Measurements from ENCODE around the gene ZSCAN16.

DNA sequence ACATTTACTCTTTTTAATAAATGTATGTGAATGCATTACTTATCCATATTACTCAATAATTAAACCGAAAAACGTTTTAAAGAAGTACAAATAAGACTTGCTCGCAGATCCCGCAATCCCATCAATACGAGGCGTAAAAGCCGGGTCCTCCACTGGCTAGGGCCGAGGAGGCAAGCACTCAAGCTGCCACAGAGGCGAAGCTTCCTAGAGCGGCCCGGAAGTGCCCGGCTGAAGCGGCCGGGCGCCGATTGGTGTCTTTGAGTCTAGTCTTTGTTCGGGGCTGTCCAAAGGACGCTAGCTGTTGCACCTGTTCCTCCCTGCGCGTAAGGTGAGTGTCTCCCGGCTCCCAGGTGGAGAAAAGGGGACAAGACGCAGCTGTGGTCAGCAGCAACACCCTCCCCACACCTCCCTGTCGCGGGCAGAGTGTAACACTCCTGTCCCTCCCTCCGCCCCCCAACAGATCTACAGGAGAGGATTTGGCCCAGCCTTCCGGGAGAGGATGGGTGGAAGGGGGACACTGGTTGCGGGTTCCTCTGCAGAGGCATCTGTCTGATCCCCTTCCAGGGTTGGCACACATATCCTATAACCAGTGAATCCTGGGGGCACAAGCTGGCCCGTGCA lies at the start of gene ZSCAN16:
- TF ChIP-seq, protein P1, sequence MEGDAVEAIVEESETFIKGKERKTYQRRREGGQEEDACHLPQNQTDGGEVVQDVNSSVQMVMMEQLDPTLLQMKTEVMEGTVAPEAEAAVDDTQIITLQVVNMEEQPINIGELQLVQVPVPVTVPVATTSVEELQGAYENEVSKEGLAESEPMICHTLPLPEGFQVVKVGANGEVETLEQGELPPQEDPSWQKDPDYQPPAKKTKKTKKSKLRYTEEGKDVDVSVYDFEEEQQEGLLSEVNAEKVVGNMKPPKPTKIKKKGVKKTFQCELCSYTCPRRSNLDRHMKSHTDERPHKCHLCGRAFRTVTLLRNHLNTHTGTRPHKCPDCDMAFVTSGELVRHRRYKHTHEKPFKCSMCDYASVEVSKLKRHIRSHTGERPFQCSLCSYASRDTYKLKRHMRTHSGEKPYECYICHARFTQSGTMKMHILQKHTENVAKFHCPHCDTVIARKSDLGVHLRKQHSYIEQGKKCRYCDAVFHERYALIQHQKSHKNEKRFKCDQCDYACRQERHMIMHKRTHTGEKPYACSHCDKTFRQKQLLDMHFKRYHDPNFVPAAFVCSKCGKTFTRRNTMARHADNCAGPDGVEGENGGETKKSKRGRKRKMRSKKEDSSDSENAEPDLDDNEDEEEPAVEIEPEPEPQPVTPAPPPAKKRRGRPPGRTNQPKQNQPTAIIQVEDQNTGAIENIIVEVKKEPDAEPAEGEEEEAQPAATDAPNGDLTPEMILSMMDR (conservative IDR thresholded peaks at IDR 0.05): no peak
- TF ChIP-seq ZFX (IDR thresholded peaks at IDR 0.05): no peak
